DMS79 treated with DMSO at 0.1 percent for 48 hours (cell line): ENCODE measurements around the gene TDO2.
"Not testable (repeated sequence)": the region's sequence is repeated elsewhere in the genome, so short reads cannot be mapped to it uniquely, and the experiment has no call there.

ENCODE experiments used
- DNase-seq: peaks from one replicate; lab custom pipeline; 2025; lab: John Stamatoyannopoulos, UW

TDO2 gene

DNA sequence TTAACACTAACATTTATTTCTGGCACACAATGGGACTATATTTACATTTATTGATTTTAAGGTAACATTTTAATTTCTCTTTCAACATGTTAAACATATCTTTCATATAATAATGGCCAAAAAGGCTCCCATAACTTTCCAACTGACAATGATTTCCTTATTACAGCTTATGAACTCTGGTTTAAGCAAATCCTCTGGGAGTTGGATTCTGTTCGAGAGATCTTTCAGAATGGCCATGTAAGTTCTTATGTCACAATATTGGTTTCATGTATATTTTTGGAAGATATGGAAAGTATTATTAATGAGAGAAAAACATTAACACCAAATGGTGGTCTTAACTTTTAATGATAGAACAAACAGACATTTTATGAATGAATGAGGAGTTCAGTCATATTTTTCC, 4.1 kb downstream of the TDO2 start:
- no peak for DNase-seq

DNA sequence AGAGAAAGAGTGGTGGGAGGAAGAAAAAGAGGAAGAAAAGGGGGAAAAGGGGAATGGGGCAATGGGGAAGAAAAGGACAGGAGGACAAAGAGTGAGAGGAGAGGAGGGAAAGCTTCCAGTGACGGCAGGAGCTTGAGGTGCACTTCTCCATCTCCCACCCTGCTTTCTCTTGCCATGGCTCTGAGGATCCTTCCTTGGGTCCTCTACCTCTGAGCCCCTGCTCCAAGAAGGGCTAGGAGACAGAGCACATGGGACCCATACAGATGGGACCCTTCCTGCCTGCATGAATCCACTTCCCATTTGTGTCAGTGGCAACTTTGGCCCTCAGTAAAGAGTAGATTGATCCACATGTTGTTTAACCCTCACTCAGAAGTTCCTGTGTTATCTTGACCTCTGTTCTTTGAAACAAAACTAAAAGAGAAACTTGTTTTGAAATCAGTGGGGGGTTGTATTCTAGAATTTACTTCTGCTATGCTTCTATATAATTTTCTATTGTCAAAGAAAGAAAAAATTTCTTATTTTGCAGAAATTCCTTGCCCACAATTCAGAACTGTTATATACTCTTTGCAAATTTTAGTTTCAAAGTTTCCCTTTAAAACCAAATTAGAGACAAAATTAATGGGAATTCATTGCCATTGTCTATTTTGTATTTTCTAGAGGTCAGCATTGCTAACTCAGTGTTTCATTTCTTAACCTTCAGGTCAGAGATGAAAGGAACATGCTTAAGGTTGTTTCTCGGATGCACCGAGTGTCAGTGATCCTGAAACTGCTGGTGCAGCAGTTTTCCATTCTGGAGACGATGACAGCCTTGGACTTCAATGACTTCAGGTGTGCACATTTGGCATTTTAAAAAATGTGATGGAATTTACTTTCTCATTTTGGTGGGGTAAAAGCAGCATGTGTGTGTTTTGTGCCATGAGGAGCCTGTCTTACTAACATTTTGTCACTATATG, 5.0 kb downstream of the TDO2 start:
- DNase-seq = no peak

DNA sequence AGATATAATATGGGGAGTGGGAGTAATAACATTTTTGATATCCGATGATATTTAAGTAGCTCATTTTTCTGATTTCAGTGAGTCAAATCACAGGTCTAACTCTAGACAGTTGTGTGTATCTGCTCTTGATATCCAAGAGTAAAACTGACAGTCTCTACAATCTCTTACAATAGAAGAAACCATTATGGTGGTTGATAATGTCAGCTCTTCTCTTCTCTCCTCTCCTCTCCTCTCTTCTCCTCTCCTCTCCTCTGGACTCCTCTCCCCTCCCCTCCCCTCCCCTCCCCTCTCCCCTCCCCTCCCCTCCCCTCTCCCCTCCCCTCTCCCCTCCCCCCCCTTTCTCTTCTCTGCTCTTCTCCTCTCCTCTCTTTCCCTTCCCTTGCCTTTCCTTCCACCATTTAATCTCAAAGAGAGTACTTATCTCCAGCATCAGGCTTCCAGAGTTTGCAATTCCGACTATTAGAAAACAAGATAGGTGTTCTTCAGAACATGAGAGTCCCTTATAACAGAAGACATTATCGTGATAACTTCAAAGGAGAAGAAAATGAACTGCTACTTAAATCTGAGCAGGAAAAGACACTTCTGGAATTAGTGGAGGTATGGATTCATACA, 6.2 kb downstream of the TDO2 start:
- DNase-seq = no peak

DNA sequence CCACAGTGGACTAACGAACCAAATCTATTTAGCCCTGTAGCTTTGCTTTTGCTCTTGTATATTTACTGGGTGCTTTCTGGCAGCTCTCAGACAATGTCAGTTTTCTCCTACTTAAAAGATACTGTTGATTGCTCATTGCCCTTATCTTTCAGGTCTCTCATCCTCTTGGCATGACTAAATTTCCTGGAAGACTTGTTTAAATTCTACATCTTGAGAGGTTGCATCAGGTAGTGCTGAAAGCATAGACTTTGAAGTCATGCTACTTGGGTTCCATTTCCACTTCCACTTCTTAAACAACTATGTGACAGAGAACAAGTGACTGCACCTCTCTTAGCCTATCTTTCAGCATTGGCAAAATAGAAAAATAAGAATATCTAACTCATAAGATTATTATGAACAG, 8.4 kb downstream of the TDO2 start:
- no peak for DNase-seq

DNA sequence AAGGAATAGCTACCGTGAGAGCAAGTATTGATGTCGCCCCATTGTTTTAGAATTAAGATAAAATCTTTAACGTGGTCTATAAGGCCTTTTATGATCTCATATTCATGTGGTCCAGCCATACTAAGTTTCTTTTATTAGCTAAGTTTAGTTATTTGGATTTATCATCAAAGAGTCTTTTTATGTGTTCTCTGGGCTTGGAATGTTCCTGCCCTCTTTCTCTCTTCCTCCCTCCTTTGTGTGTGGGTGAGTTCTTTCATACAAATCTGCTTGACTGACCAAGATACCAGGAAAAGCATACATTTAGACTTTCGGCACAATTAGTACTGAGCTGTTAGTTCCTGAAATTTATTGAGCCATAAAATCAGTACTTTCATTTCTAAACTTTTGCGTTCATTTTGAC, 11.3 kb downstream of the TDO2 start:
- no peak for DNase-seq

DNA sequence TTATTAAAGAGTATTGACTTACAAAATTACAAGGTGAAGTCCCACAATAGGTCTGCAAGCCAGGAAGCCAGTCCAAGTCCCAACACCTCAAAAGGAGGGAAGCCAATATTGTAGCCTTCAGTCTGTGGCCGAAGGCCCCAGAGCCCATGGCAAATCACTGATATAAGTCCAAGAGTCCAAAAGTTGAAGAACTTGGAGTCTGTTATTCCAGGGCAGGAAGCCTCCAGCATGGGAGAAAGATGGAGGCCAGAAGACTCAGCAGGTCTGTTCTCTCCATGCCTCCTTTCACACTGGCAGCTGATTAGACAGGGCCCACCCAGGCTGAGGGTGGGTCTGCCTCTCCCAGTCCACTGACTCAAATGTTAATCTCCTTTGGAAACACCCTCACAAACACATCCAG, 18.1 kb downstream of the TDO2 start:
- no peak for DNase-seq

DNA sequence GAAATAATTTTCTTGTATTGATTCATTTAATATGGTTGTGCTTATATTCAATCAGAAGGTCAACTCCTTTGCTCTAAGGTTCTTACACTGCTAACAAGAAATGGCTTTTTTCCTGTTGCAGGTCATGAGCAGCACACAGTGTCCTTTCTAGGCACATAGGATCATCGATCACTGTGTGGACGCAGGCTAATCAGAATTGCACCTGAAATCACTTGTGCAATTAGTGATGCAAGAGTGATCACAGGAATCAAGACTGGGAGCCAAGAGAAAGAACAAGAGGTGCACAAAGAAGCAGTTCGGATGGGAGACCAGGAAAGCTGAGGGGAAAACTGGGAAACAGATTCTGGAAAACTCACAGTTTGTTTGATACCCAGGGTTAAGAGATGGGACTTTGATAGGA, 21.1 kb downstream of the TDO2 start:
- no peak for DNase-seq

DNA sequence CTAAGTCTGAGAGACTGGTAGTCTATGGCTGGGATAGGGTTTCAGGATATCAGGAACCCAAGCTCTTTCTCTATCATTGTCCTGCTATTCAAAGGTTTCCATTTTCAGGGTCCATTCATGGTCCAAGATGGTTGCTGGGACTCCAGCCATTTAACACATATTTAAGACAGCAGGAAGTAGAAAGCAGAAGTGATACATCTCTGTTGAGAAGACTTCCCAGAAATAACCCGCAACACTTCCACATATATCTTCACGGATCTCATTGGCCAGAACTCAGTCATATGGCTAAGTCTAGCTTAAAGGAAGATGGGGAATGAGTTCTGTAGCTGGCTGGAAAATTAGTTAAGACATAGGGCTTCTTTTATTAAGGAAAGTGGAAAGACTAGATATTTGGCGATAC, 26.3 kb downstream of the TDO2 start:
- DNase-seq = no peak

DNA sequence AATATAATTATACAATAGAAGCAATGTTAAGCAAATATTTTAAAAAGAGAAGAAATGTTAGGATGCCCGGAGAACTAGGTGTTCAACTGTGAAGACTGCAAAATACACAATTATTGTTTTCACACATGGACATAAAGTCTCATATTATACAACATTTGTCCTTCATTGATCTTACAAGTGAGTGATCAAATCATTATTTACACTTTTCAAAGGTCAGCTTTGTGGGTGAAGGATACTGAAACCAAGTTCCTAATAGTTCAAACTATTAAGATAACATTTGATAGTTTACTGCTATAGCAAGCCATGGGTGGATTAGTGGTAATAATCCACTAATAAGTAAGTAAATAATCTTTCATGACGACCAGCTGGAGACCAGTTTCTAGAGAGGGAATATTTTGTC, 26.8 kb downstream of the TDO2 start:
- DNase-seq = no peak

DNA sequence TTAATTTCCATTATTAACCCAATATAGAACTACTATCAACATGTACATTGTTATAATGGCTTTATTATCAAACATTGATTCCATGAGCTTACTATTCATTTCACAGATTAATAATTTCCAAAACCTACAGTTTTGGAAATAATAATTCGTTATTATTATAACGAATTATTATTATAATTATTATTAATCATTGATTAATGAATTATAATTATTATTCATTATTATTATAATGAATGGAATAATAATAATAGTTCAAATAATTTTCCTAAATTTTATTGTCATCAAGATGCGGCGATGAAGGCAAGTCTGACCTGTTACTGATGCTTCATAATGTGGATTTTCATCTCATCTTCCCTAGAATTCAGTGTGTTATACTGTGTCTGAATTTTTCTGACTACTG, 28.1 kb downstream of the TDO2 start:
- no peak for DNase-seq

DNA sequence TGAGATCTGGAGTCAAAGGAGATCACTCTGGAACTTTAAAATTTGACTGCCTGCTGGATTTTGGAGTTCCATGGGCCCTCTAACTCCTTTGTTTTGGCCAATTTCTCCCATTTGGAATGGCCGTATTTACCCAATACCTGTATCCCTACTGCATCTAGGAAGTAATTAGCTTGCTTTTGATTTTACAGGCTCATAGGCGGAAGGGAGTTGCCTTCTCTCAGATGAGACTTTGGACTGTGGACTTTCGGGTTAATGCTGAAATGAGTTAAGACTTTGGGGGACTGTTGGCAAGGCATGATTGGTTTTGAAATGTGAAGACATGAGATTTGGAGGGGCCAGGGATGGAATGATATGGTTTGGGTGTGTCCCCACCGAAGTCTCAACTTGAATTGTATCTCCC, 31.1 kb downstream of the TDO2 start:
- not testable (repeated sequence) for DNase-seq

DNA sequence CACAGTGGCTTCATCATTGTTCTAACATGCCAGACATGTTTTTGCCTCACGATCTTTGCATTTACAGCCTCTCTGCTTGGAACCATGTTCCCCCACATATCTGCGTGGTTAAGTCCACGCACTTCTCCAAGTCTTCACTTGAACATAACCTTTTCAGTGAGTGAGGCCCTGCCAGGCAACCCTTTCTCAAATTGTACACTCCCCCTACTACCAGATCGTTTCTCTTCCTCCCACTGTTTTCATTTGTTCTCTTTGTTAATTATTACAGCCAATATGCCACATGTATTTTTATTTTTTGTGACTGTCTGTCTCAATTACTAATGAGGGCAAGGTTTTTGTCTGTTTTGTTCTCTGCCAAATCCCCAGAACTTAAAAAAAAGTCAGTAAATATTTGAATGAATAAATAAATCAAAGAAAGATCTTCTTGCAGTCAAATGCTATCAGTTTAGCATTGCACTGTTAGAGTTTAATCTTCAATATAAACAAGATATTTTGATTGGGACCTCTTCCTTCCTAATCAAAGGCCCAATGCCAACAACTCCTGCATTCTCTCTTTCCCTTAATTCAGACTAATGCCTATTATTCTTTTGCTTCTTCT, 32.0 kb downstream of the TDO2 start:
- DNase-seq = no peak

DNA sequence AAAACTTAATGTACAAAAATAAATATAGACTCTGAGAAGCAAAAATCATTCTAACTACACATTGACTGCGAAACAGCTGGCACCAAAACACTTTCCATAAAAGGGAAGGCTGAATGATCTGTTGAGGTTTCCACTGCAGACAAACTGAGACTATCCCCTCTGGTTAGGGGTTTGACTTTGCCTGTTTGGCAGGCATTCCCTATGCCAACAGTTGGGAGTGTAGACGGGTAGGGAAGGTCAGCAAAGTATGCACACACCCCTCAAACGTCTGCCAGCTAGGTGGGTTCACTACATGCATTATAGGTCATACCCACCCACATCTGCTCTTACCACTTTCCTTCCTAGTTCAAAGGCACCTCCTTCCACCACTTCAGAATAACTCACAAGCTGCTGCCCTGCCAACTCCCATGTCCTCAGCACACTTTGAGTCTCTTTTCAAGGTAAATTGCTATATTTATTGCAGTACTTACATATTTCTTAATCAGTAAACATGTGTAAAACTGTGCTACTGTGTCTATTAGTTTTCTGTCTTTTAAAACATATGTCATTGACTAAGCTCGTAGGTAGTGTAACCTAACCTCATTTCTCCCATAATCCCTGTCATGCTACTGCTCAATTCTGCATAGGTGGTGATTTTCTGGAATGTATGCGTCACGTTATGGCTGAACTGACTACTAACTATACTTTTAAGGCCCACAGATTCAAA, 37.7 kb downstream of the TDO2 start:
- DNase-seq = no peak

DNA sequence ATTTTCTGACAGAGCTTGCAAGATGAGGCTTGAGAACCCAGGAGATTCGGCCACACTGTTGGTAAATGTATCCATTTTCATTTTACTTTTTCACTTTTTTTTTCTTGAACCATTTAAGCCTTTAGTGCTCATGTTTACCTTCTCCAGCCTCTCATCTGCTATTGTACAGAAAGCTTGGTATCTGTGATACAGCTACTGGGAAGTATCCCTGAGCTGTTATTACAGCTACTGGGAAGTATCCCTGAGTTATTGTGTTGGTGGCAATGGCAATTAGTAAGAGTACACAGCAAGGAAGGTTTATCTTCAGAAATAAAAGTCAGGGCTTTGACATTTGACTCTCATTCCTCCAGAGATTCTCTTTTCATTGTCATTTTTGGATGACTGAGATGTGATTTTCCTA, 38.3 kb downstream of the TDO2 start:
- no peak for DNase-seq

DNA sequence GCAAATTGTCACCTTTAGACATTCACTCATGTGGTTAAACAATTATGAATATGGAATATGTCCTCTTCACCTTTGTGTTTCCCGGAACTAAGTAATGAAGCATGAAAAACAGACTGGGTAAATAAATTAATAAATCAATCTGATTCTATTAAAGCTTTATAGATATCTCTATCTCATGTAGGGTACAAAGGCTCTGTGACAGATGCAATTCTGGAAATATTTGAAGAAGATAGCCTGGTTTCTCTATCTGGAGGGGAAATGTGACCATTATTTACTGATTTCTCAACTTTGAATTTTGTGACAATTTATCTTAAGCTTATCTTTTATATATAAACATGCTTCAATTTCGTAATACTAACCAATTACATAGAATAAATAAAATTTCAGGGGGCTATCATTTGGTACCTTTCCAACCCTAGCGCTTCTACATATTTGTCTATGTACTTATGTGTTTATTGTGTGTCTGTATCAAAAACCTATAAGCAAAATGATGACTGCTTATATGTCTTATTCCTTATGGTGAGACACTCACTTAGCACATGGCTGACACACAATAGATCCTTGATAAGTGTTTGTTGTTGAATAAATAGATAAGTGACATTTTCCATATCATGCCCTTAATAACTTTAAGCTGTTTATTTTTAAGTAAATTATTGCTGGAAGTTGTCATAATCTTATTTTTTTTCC, 40.3 kb downstream of the TDO2 start:
- DNase-seq = no peak

DNA sequence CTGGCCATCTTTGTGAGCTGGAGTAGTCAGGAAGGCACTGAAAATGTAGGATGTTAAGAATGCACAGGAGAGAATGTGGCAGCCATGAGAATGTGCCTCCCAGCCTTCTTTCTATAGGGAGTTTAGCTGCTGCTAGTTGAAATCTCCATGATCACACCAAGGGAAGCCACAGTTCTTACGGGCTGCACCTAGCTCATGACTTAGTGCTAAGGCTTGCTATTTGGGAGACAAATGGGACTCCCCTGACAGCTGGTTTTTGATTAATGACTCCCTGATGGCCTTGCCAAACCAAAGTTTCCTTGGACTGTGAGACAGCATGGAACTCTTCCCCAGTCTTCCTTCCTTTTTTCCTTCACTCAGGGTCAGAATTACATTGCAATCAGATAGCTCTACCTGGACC, 41.0 kb downstream of the TDO2 start:
- DNase-seq = no peak

DNA sequence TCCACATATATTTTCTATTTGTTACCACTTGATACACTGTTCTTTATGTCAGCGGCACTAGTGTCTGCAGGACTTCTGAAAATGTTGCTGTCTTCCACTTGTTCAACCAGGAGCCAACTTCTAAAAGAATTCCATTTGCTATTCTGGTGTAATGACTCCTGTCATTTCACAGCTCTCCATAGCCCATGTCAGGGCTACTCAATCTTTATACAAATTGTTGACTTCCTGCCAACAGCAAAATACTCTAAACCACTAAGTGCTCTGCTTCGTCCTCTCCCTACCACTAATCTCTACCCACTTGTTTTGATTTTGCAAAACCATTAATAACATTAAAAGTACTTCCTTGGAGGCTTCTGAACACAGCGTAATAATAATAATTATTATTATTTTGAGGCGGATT, 43.0 kb downstream of the TDO2 start:
- DNase-seq = peak; percentile 47

DNA sequence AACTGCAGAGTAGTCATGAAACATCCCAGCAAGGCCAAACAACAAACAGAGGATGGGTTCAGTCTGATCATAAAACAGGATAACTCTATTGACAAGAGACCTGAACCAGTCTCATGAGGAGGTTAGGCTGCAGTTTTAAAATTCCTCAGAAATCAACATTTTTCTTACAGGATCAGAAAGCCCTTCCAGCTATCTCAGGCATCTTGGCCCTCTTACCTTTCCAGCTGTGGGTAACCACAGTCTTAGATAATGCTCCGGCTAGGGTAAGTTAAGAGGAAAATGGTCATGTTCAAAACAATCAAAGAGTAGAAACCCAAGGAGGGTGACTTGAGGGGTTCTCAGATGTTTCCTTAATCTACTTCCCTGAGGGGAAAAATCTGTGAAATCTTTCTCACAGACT, 45.0 kb downstream of the TDO2 start:
- DNase-seq = no peak

DNA sequence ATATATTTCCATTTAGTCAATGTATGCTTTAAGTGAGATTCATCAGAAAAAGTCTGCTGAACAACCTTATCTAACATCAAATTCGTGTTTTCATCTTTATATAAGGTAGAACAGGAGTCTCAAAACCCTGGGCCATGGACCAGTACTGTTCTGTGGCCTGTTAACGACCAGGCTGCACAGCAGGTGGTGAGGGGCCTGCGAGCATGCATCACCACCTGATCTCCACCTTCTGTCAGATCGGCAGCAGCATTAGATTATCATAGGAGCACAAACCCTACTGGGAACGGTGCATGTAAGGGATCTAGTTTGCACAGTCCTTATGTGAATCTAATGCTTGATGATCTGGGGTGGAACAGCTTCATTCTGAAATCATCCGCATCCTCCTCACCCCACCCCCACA, 47.0 kb downstream of the TDO2 start:
- no peak for DNase-seq

DNA sequence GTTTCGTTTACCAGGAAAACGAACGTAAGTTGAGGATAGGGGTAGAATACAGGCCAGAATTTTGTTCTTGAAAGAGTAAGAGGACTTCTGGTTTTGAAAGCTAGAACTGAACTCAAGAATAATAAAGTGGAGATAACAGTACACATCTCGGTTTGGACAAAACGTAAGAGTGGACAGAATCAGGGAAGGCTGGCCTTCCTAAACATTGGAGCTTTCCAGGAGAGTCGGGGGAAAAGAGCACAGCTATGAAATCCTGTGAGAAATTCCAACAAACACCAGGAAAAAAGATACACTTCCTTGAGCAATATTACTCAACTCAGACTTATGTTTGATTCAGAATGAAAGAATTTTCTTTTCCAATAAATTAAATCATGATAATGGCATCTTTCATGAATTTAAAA, 49.0 kb downstream of the TDO2 start:
- DNase-seq = no peak

DNA sequence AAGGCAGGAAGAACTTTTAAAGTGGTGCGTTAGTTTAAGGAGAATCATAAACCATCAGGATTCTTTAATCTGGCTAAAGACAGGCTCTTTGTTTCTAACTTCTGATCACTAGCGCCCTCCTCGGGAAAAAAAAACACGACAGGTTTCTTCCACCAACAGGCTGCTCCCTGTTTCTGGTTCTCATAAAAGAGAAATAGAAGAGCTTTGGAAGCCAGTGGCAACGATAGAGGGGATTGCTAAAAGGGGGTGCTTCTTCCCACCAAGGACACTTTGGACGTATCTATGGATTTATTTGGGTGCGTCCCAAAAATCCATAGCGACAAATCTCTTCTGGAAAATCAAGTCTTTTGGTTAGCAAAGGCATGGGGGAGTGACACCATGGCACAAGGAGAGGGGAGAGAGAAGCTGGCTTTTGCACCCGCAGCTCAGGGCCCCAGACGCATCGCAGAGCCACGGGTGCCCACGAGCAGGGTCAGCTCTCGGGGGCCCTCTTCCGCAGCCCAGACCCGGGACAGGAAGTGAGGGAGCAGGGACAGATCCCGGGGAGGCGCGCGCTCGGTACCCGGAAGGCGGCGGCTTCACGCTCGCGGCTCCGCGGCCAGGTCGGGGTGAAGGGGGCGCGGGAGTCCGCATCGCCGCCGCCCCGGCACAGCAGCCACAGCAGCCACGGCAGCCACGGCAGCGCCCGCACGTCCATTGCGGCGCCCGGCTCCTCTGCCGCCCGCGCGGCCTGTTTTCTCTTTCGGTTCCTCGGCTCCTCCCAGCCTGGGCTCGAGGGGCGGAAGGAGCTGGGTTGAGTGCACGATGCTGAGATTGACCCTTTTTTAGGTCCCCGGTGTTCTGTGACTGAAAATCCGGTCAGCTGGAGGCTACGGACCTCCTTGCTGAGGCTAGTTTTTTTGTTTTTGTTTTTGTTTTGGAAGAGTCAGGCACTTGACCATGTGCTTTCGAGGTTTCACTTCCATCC, 49.9 kb downstream of the TDO2 start, which contains the start of gene CTSO:
Gene CTSO, minus strand, starts transcription at position 716 of the 967 bp plus-strand sequence. Its CDS starts 19 bp downstream, at position 697.
- DNase-seq = peak; percentile 42
